ENCODE data around the gene MT1H. TPM values are rescaled to one million over a fixed set of nuclear protein-coding genes. Genes with fewer than 3 reads are reported as not detected.

Gene MT1H
- total RNA-seq, 1 experiment from 2014 or later = not detected

DNA sequence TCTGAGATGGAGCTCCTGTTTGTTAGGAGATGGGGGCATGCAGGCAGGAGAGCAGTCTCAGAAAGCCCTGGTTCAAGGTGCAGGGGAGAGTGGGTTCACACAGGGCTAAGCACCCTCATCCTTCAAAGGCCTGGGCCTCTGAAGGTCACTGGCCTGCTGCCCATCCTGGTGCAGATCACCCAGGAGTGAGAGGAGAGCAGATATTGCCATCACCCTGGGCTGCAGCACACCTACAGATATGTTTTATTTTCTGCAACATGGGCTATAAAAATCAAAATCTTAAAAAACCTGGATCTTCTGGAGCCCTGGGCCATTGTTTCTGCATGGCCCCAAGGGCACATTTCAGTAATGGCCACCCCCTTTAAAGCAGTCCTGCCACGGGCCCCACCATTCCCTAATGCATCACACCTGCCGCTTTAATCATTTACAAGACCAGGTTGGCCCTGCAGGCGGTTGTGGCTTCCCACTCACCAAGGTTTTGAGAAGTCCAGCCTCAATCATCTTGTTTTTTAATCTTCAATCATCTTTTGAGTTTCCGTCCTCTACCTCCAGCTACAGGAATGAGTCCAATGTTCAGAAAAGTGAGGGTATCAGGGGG, 39.9 kb downstream of the MT1H start:
- H3K9ac ChIP-seq (ENCODE audit: low read length) = no peak overlapping the region
- RAD21 ChIA-PET (ENCODE audit: low non-redundant PET in 1 of 2, low total read pairs in 2 of 2, uncharacterized antibody in 2 of 2, unreplicated experiment in 2 of 2) = no interaction called here
- H3K27me3 ChIP-seq (ENCODE audit: insufficient read depth, low read length) = no peaks in the 10 kb centered on the region
- no peaks in the 10 kb centered on the region for H3K79me2 ChIP-seq (ENCODE audit: insufficient read depth, low read length)
- H3K9me3 ChIP-seq (ENCODE audit: control insufficient read depth in 1 of 2, insufficient read depth in 1 of 2, low read depth in 1 of 2, low read length in 2 of 2) = no peaks in the 10 kb centered on the region
- ATAC-seq (no peak), DNase-seq (ENCODE audit: low read depth, low spot score) (no peak)
- no peaks in the 10 kb centered on the region for H3K9me2 ChIP-seq (ENCODE audit: insufficient read depth)
- no TSS peak for BruUV-seq (replicated peaks)
- H3K36me3 ChIP-seq (ENCODE audit: control insufficient read depth in 1 of 2, insufficient read depth in 2 of 2, low read length in 2 of 2) = no peaks in the 10 kb centered on the region
- no peak overlapping the region for H3K4me3 ChIP-seq (replicated peaks in 1 of 2; ENCODE audit: low read depth in 1 of 2, low read length in 2 of 2)
- H3K4me2 ChIP-seq (ENCODE audit: low read length) = no peak overlapping the region
- no peaks in the 10 kb centered on the region for H3K4me1 ChIP-seq (ENCODE audit: control insufficient read depth in 1 of 2, insufficient read depth in 2 of 2, low read length in 2 of 2)
- POLR2A ChIA-PET = no interaction called here
- no peak overlapping the region for H2AFZ ChIP-seq (ENCODE audit: low read depth, low read length, poor library complexity, severe bottlenecking)
- H4K20me1 ChIP-seq (ENCODE audit: insufficient read depth) = no peaks in the 10 kb centered on the region
- no peak overlapping the region for H3K27ac ChIP-seq (ENCODE audit: low read depth, low read length)
- CTCF ChIA-PET = no interaction called here
- intact Hi-C loops (cut with micrococcal nuclease) = loop anchor here (10.0 kb wide), 1 partner anchor 375 kb away; no protein-coding TSS in a partner anchor
- TF ChIP-seq ZBTB33 (IDR thresholded peaks at IDR 0.05; ENCODE audit: extremely low read depth, insufficient replicate concordance, low read length) (no peak), ZNF274 (IDR thresholded peaks at IDR 0.05; ENCODE audit: low read depth, low read length) (no peak), CTCF (IDR thresholded peaks at IDR 0.05 in 2 of 3, conservative IDR thresholded peaks at IDR 0.05 in 1 of 3; ENCODE audit: borderline replicate concordance in 1 of 3, insufficient read depth in 1 of 3, low read depth in 2 of 3, low read length in 2 of 3) (no peak), POLR2A (IDR thresholded peaks at IDR 0.05; ENCODE audit: borderline replicate concordance, extremely low read depth, insufficient read depth, insufficient read length) (no peak), ZFX (IDR thresholded peaks at IDR 0.05) (no peak), SRF (IDR thresholded peaks at IDR 0.05; ENCODE audit: low read depth) (no peak), POLR2AphosphoS5 (IDR thresholded peaks at IDR 0.05; ENCODE audit: low read depth, low read length) (no peak), YY1 (IDR thresholded peaks at IDR 0.05; ENCODE audit: extremely low read depth, insufficient replicate concordance, low read depth, low read length) (no peak), EZH2phosphoT487 (IDR thresholded peaks at IDR 0.05; ENCODE audit: borderline replicate concordance) (no peak)
- TF ChIP-seq, protein P1, sequence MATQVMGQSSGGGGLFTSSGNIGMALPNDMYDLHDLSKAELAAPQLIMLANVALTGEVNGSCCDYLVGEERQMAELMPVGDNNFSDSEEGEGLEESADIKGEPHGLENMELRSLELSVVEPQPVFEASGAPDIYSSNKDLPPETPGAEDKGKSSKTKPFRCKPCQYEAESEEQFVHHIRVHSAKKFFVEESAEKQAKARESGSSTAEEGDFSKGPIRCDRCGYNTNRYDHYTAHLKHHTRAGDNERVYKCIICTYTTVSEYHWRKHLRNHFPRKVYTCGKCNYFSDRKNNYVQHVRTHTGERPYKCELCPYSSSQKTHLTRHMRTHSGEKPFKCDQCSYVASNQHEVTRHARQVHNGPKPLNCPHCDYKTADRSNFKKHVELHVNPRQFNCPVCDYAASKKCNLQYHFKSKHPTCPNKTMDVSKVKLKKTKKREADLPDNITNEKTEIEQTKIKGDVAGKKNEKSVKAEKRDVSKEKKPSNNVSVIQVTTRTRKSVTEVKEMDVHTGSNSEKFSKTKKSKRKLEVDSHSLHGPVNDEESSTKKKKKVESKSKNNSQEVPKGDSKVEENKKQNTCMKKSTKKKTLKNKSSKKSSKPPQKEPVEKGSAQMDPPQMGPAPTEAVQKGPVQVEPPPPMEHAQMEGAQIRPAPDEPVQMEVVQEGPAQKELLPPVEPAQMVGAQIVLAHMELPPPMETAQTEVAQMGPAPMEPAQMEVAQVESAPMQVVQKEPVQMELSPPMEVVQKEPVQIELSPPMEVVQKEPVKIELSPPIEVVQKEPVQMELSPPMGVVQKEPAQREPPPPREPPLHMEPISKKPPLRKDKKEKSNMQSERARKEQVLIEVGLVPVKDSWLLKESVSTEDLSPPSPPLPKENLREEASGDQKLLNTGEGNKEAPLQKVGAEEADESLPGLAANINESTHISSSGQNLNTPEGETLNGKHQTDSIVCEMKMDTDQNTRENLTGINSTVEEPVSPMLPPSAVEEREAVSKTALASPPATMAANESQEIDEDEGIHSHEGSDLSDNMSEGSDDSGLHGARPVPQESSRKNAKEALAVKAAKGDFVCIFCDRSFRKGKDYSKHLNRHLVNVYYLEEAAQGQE (IDR thresholded peaks at IDR 0.05; ENCODE audit: low read depth) = no peak

Data from HCT116 (cell line).